Esophagus squamous epithelium (tissue), 5 donors: ENCODE data around the gene ZNF446. TPM values are rescaled to one million over a fixed set of nuclear protein-coding genes. Genes with fewer than 3 reads are reported as not detected.

Experiments used
- DNase-seq: peaks from one replicate; lab custom pipeline; 2025; lab: John Stamatoyannopoulos, UW
- H3K27ac ChIP-seq, 4 donors: fragments of 200-600 bp; sonication (generic); one replicate each; pipeline ENCODE4 v1.5.1; 2016 to 2019; ENCODE audit warnings: mild to moderate bottlenecking in 1 of 4
- H3K27me3 ChIP-seq, 4 donors: fragments of 200-600 bp; sonication (generic); 1 replicate in 3 of 4; 2 replicates in 1 of 4; pipeline versions ENCODE4 v1.5.1 to v1.6.0; 2017 to 2021; ENCODE audit warnings: antibody characterized with exemption in 1 of 4
- H3K36me3 ChIP-seq, 3 donors: fragments of 200-600 bp; sonication (generic); one replicate each; pipeline ENCODE4 v1.5.1; 2016 to 2019
- H3K4me1 ChIP-seq, 3 donors: fragments of 200-600 bp; sonication (generic); one replicate each; pipeline ENCODE4 v1.5.1; 2017 to 2019
- H3K4me3 ChIP-seq, 4 donors: fragments of 200-600 bp; sonication (generic); 1 replicate in 3 of 4; 2 replicates in 1 of 4; pipeline ENCODE4 v1.5.1; 2016 to 2019; ENCODE audit warnings: mild to moderate bottlenecking in 2 of 4, moderate library complexity in 1 of 4
- H3K9me3 ChIP-seq, 3 donors: fragments of 200-600 bp; sonication (generic); one replicate each; pipeline ENCODE4 v1.5.1; 2016 to 2019
- CTCF ChIP-seq, 6 experiments: fragments of 450-650 bp in 4 of 6; fragments of 200-600 bp in 2 of 6; sonication (generic) in 2 of 6; IDR thresholded peaks; one replicate each; pipeline ENCODE4 v1.5.1; 2016 to 2019; ENCODE audit warnings: antibody characterized with exemption in 6 of 6, mild to moderate bottlenecking in 4 of 6, moderate library complexity in 4 of 6
- POLR2A ChIP-seq, 4 donors: fragments of 450-650 bp; IDR thresholded peaks; one replicate each; pipeline ENCODE4 v1.6.1; 2017; ENCODE audit warnings: antibody characterized with exemption in 4 of 4, mild to moderate bottlenecking in 4 of 4, moderate library complexity in 3 of 4
- WGBS, 2 donors: methylation state at CpG; one replicate each; pipeline ENCODE4 v1.1.5; 2018; 5-methylcytosine and 5-hydroxymethylcytosine counted together
- intact Hi-C: fragments of 100-400 bp; cut with DNase I; formaldehyde crosslinking; loops from one replicate; pipeline ENCODE4 v1.15.0; 2022
- total RNA-seq, 4 donors: library from RNA; depleted of rRNA; stranded (reverse); fragments of >200 nt; gene quantifications; one replicate each; pipeline ENCODE4 v1.1.0, GENCODE V29; 2016
- donor health status: DM: yes; HTN: yes; CAD: no.

The ZNF446 gene
- total RNA-seq, 4 donors from 2014 or later: 6.0 to 13.3 (median 12.1) TPM

GRCh38 chr19:58519355-58520256 is 43.5 kb downstream of the ZNF446 start, which contains the start of gene ZBTB45:
TSS of gene ZBTB45 (minus strand) at chr19:58519810. CDS start at chr19:58517673, 2,137 bp downstream.
- peak; percentile 71 for DNase-seq
- intact Hi-C loops: no loop called here
- TF ChIP-seq CTCF (IDR thresholded peaks at IDR 0.05) (peak; percentile 57 to 94 (median 91)), POLR2A (IDR thresholded peaks at IDR 0.05) (peak in 2 of 4 donors; percentile 20 to 49)
- Histone ChIP-seq H3K36me3 (peaks cover 0 to 22% (median 14%) of the 10 kb centered on the region in 3 donors), H3K27ac (peak within 1 kb of the TSS; percentile 94 to 99 (median 96)), H3K27me3 (no peaks in the 10 kb centered on the region), H3K4me1 (peaks cover 20 to 53% (median 29%) of the 10 kb centered on the region in 3 donors), H3K9me3 (no peaks in the 10 kb centered on the region), H3K4me3 (peak within 1 kb of the TSS; percentile 78 to 92 (median 80))
- WGBS, 2 donors: 0% methylated on average over 8 to 15 of the region's 87 CpGs

GRCh38 chr19:58520257-58520599 is 44.1 kb downstream of the ZNF446 start:
- peak in 1 of 6 experiments; percentile 7 for TF ChIP-seq CTCF (IDR thresholded peaks at IDR 0.05)
- TF ChIP-seq POLR2A (IDR thresholded peaks at IDR 0.05): no peak
- peaks cover 0 to 22% (median 14%) of the 10 kb centered on the region in 3 donors for H3K36me3 ChIP-seq
- H3K27me3 ChIP-seq: no peaks in the 10 kb centered on the region
- no peaks in the 10 kb centered on the region for H3K9me3 ChIP-seq
- peak overlapping the region; percentile 78 to 92 (median 80) for H3K4me3 ChIP-seq
- H3K4me1 ChIP-seq: peaks cover 20 to 46% (median 23%) of the 10 kb centered on the region in 3 donors
- WGBS, 2 donors: 10 to 12% methylated on average over 2 to 4 of the region's 7 CpGs
- peak overlapping the region; percentile 94 to 99 (median 96) for H3K27ac ChIP-seq
- intact Hi-C loops: no loop called here
- no peak for DNase-seq

- peaks cover 0 to 10% (median 6%) of the 10 kb centered on the region in 3 donors for H3K36me3 ChIP-seq
- H3K27me3 ChIP-seq: no peaks in the 10 kb centered on the region
- intact Hi-C loops: no loop called here
- WGBS, 2 donors: 74 to 77% methylated on average over 3 to 4 of the region's 4 CpGs
- no peak overlapping the region for H3K4me3 ChIP-seq
- H3K9me3 ChIP-seq: no peaks in the 10 kb centered on the region
- H3K27ac ChIP-seq: no peak overlapping the region
- DNase-seq: no peak
- TF ChIP-seq POLR2A (IDR thresholded peaks at IDR 0.05) (no peak), CTCF (IDR thresholded peaks at IDR 0.05) (no peak)
- H3K4me1 ChIP-seq: peaks cover 20 to 32% (median 23%) of the 10 kb centered on the region in 3 donors
Measured at GRCh38 chr19:58521651-58522050, 45.5 kb downstream of the ZNF446 start.

GRCh38 chr19:58522709-58523108 is 46.6 kb downstream of the ZNF446 start:
- 64 to 82% methylated on average over 3 of the region's 3 CpGs for WGBS, 2 donors
- Histone ChIP-seq H3K4me3 (no peak overlapping the region), H3K27me3 (no peaks in the 10 kb centered on the region), H3K27ac (no peak overlapping the region), H3K36me3 (no peaks in the 10 kb centered on the region), H3K4me1 (peaks cover 17 to 22% (median 18%) of the 10 kb centered on the region in 3 donors), H3K9me3 (no peaks in the 10 kb centered on the region)
- intact Hi-C loops: no loop called here
- no peak for DNase-seq
- TF ChIP-seq POLR2A (IDR thresholded peaks at IDR 0.05) (no peak), CTCF (IDR thresholded peaks at IDR 0.05) (no peak)

GRCh38 chr19:58529405-58529804 is 53.3 kb downstream of the ZNF446 start:
- TF ChIP-seq CTCF (IDR thresholded peaks at IDR 0.05): no peak
- TF ChIP-seq POLR2A (IDR thresholded peaks at IDR 0.05): no peak
- H3K27ac ChIP-seq: no peak overlapping the region

More at GRCh38 chr19:58529405-58529804, 53.3 kb downstream of the ZNF446 start:
- WGBS, 2 donors: 70 to 76% methylated on average over 3 of the region's 3 CpGs
- Histone ChIP-seq H3K4me3 (no peak overlapping the region), H3K4me1 (no peaks in the 10 kb centered on the region), H3K36me3 (no peaks in the 10 kb centered on the region), H3K27me3 (peaks cover 0 to 9% (median 0%) of the 10 kb centered on the region in 4 donors), H3K9me3 (no peaks in the 10 kb centered on the region)
- DNase-seq: no peak
- intact Hi-C loops: no loop called here
